Cerebellar nuclear complex (tissue), 1 donor: ENCODE results near the gene ITGB2.

ENCODE experiments used
- DNase-seq, 2 experiments: peaks; one replicate each; lab custom pipeline; 2025; lab: John Stamatoyannopoulos, UW

The ITGB2 gene

GRCh38 chr21:44920694-44921604 is at the start of gene ITGB2:
Gene ITGB2, minus strand, starts transcription at chr21:44920899. Its CDS starts 10,117 bp downstream, at chr21:44910782.
- no peak for DNase-seq

GRCh38 chr21:44969931-44970755 is 49.4 kb upstream of the ITGB2 start:
- no peak for DNase-seq

- DNase-seq, result no peak
Measured at GRCh38 chr21:44969066-44969670, 48.5 kb upstream of the ITGB2 start.

- no peak for DNase-seq
Measured at GRCh38 chr21:44967082-44968047, 46.7 kb upstream of the ITGB2 start.

- no peak for DNase-seq
Measured at GRCh38 chr21:44966135-44967081, 45.7 kb upstream of the ITGB2 start.

GRCh38 chr21:44965251-44966022 is 44.7 kb upstream of the ITGB2 start:
- no peak for DNase-seq

GRCh38 chr21:44964381-44964780 is 43.7 kb upstream of the ITGB2 start:
- no peak for DNase-seq

- no peak for DNase-seq
Measured at GRCh38 chr21:44962403-44962966, 41.8 kb upstream of the ITGB2 start.

- DNase-seq, result no peak
Measured at GRCh38 chr21:44960141-44961092, 39.7 kb upstream of the ITGB2 start.

- no peak for DNase-seq
Measured at GRCh38 chr21:44959376-44960091, 38.8 kb upstream of the ITGB2 start.

- no peak for DNase-seq
Measured at GRCh38 chr21:44958471-44959191, 37.9 kb upstream of the ITGB2 start.

GRCh38 chr21:44957901-44958451 is 37.3 kb upstream of the ITGB2 start:
- DNase-seq, result no peak

GRCh38 chr21:44957047-44957831 is 36.5 kb upstream of the ITGB2 start:
- DNase-seq, result no peak

GRCh38 chr21:44956356-44957046 is 35.8 kb upstream of the ITGB2 start:
- DNase-seq, result no peak

GRCh38 chr21:44955798-44956175 is 35.1 kb upstream of the ITGB2 start:
- DNase-seq, result no peak
